Astrocyte (in vitro differentiated cells and primary cell): ENCODE data around the gene FMNL1. TPM values are rescaled to one million over a fixed set of nuclear protein-coding genes. Genes with fewer than 3 reads are reported as not detected.

Experiments
- DNase-seq: peaks from one replicate; pipeline ENCODE4 v3.0.0-alpha.2; 2010; ENCODE audit warnings: low read depth
- FAIRE-seq: peaks from 2 replicates; lab custom pipeline; 2011; peaks lifted over from hg19 to GRCh38; lab: Jason Lieb, UNC
- H2AFZ ChIP-seq: 2 replicates; pipeline ENCODE4 v1.6.0; 2012; ENCODE audit warnings: low read depth, low read length, inconsistent platforms
- H3K27ac ChIP-seq: 2 replicates; pipeline ENCODE4 v1.5.1; 2011; ENCODE audit warnings: low read depth, low read length, inconsistent platforms
- H3K27me3 ChIP-seq: 2 replicates; pipeline ENCODE4 v1.6.0; 2011; ENCODE audit warnings: low read length, inconsistent platforms; ENCODE audit not compliant: insufficient read depth
- H3K36me3 ChIP-seq: 2 replicates; pipeline ENCODE4 v1.5.1; 2011; ENCODE audit warnings: low read length, inconsistent platforms; ENCODE audit not compliant: insufficient read depth
- H3K4me1 ChIP-seq: 2 replicates; pipeline ENCODE4 v1.5.1; 2011; ENCODE audit warnings: low read length, inconsistent platforms; ENCODE audit not compliant: insufficient read depth
- H3K4me2 ChIP-seq: 2 replicates; pipeline ENCODE4 v1.6.0; 2012; ENCODE audit warnings: low read length, inconsistent platforms
- H3K4me3 ChIP-seq: 2 replicates; pipeline ENCODE4 v1.5.1; 2011; ENCODE audit warnings: low read depth, mild to moderate bottlenecking, low read length, inconsistent platforms; ENCODE audit not compliant: insufficient read depth
- H3K79me2 ChIP-seq: 2 replicates; pipeline ENCODE4 v1.6.0; 2012; ENCODE audit warnings: mild to moderate bottlenecking, low read length, inconsistent platforms; ENCODE audit not compliant: insufficient read depth
- H3K9ac ChIP-seq: 2 replicates; pipeline ENCODE4 v1.6.0; 2012; ENCODE audit warnings: mild to moderate bottlenecking, low read length, inconsistent platforms
- H3K9me3 ChIP-seq: 2 replicates; pipeline ENCODE4 v1.5.1; 2012; ENCODE audit warnings: low read depth, mild to moderate bottlenecking, low read length, inconsistent platforms; ENCODE audit not compliant: insufficient read depth
- H4K20me1 ChIP-seq: 2 replicates; pipeline ENCODE4 v1.6.0; 2012; ENCODE audit warnings: low read length, inconsistent platforms; ENCODE audit not compliant: insufficient read depth
- H3K27ac Mint-ChIP-seq: one replicate; pipeline ENCODE4 v1.8.0; 2021; ENCODE audit warnings: mild to moderate bottlenecking, mixed read lengths; ENCODE audit not compliant: unreplicated experiment
- H3K27me3 Mint-ChIP-seq: one replicate; pipeline ENCODE4 v1.8.0; 2021; ENCODE audit warnings: low read depth, mixed read lengths; ENCODE audit not compliant: unreplicated experiment
- H3K36me3 Mint-ChIP-seq: one replicate; pipeline ENCODE4 v1.8.0; 2021; ENCODE audit warnings: low read depth, mixed read lengths; ENCODE audit not compliant: unreplicated experiment
- H3K4me1 Mint-ChIP-seq: one replicate; pipeline ENCODE4 v1.8.0; 2021; ENCODE audit warnings: low read depth, mixed read lengths; ENCODE audit not compliant: unreplicated experiment
- H3K4me3 Mint-ChIP-seq: one replicate; pipeline ENCODE4 v1.8.0; 2021; ENCODE audit warnings: mild to moderate bottlenecking, moderate library complexity, mixed read lengths; ENCODE audit not compliant: unreplicated experiment
- H3K9me3 Mint-ChIP-seq: one replicate; pipeline ENCODE4 v1.8.0; 2021; ENCODE audit warnings: mild to moderate bottlenecking, mixed read lengths; ENCODE audit not compliant: unreplicated experiment
- CTCF ChIP-seq: IDR thresholded peaks from 2 replicates; pipeline ENCODE4 v1.5.1; 2011; ENCODE audit warnings: low read depth, mild to moderate bottlenecking, inconsistent platforms, low read length, moderate library complexity; ENCODE audit not compliant: insufficient read depth
- EZH2 ChIP-seq: IDR thresholded peaks from 2 replicates; pipeline ENCODE4 v1.6.1; 2012; ENCODE audit warnings: mild to moderate bottlenecking, low read length, inconsistent platforms; ENCODE audit not compliant: insufficient read depth
- total RNA-seq: library from RNA; stranded (reverse); gene quantifications from 2 replicates; pipeline ENCODE4 v1.2.1, GENCODE V29; 2021

FMNL1 gene
- total RNA-seq, 1 donor from 2014 or later = 4.0 TPM

GRCh38 chr17:45227101-45227925, 5.6 kb downstream of the FMNL1 start:
- no peak for FAIRE-seq
- no peak overlapping the region for H3K9ac ChIP-seq
- peaks cover 12% of the 10 kb centered on the region for H3K4me1 Mint-ChIP-seq

GRCh38 chr17:45227926-45228762, 6.5 kb downstream of the FMNL1 start:
- H3K4me2 ChIP-seq = peak overlapping the region; percentile 52
- Mint-ChIP-seq H3K4me3 (no peak overlapping the region), H3K27ac (peak overlapping the region; percentile 62), H3K27me3 (peaks cover 12% of the 10 kb centered on the region), H3K36me3 (no peaks in the 10 kb centered on the region), H3K9me3 (no peaks in the 10 kb centered on the region), H3K4me1 (peaks cover 12% of the 10 kb centered on the region)
- peak overlapping the region; percentile 9 for H2AFZ ChIP-seq
- H3K4me3 ChIP-seq = no peak overlapping the region
- H3K27ac ChIP-seq = no peak overlapping the region
- peaks cover 17% of the 10 kb centered on the region for H3K4me1 ChIP-seq
- H3K79me2 ChIP-seq = no peaks in the 10 kb centered on the region
- H3K27me3 ChIP-seq = peaks cover 2% of the 10 kb centered on the region
- H3K9ac ChIP-seq = peak overlapping the region; percentile 24
- no peaks in the 10 kb centered on the region for H3K36me3 ChIP-seq
- FAIRE-seq = no peak
- no peak for DNase-seq
- H4K20me1 ChIP-seq = no peaks in the 10 kb centered on the region
- no peaks in the 10 kb centered on the region for H3K9me3 ChIP-seq
- TF ChIP-seq EZH2 = no peak
- no peak for TF ChIP-seq CTCF

More at GRCh38 chr17:45227101-45227925, 5.6 kb downstream of the FMNL1 start:
- H3K27ac ChIP-seq = no peak overlapping the region
- peaks cover 12% of the 10 kb centered on the region for H3K27me3 Mint-ChIP-seq
- no peaks in the 10 kb centered on the region for H4K20me1 ChIP-seq
- TF ChIP-seq CTCF (no peak), EZH2 (no peak)
- H3K9me3 Mint-ChIP-seq = no peaks in the 10 kb centered on the region
- no peak overlapping the region for H3K4me3 ChIP-seq
- H3K79me2 ChIP-seq = no peaks in the 10 kb centered on the region
- H3K27ac Mint-ChIP-seq = peak overlapping the region; percentile 72
- H3K36me3 Mint-ChIP-seq = no peaks in the 10 kb centered on the region
- no peak overlapping the region for H3K4me2 ChIP-seq
- no peak overlapping the region for H2AFZ ChIP-seq
- H3K4me3 Mint-ChIP-seq = no peak overlapping the region
- no peak for DNase-seq
- H3K36me3 ChIP-seq = no peaks in the 10 kb centered on the region
- no peaks in the 10 kb centered on the region for H3K9me3 ChIP-seq
- H3K4me1 ChIP-seq = peaks cover 17% of the 10 kb centered on the region
- peaks cover 11% of the 10 kb centered on the region for H3K27me3 ChIP-seq
